Caki2 (cell line): ENCODE data around the gene DENND1A. TPM values are rescaled to one million over a fixed set of nuclear protein-coding genes. Genes with fewer than 3 reads are reported as not detected.

Experiments
- DNase-seq: peaks from one replicate; pipeline ENCODE4 v3.0.0-alpha.2; 2015; ENCODE audit warnings: low read depth
- in situ Hi-C: cut with HindIII; loops from 2 replicates; pipeline ENCODE4 v1.10.0; 2016; ENCODE audit warnings: low sequenced_read_pairs, low pct_unique_long_range_greater_than_20kb, mixed read lengths
- total RNA-seq: library from RNA; depleted of rRNA; stranded (reverse); fragments of >200 nt; shearing (Covaris generic); gene quantifications from 2 replicates; pipeline ENCODE4 v1.2.3, GENCODE V29; 2014; ENCODE audit warnings: low replicate concordance

Gene DENND1A
- total RNA-seq, 1 experiment from 2014 or later, result 14.0 TPM

DNA sequence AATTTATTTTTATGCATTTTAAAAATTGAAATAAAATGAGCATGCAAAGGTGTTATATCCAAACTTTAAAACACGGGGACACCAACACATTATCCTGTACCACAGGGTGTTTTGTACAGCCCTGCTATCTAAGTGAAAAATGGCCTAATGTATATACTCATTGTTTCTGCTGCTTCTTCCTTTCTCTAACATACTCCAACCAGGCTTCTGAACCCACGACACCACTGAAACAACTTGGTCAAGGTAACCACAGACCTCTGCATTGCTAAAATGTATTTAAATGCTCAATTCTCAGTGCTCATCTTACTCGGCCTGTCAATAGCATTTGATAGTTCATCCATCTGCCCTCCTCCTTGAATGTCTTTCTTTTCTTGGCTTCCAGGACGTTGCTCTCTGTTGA, 48.3 kb downstream of the DENND1A start:
- no peak for DNase-seq
- in situ Hi-C loops, result no loop called here

GRCh38 chr9:123880420-123880819, 49.5 kb downstream of the DENND1A start:
- in situ Hi-C loops, result no loop called here
- no peak for DNase-seq

GRCh38 chr9:123876750-123877149, 53.2 kb downstream of the DENND1A start:
- in situ Hi-C loops, result no loop called here

GRCh38 chr9:123872710-123873109, 57.2 kb downstream of the DENND1A start:
- DNase-seq, result no peak
- in situ Hi-C loops, result no loop called here

More at GRCh38 chr9:123876750-123877149, 53.2 kb downstream of the DENND1A start:
- no peak for DNase-seq

GRCh38 chr9:123871781-123872180, 58.1 kb downstream of the DENND1A start:
- no peak for DNase-seq
- in situ Hi-C loops, result no loop called here

GRCh38 chr9:123868002-123868401, 61.9 kb downstream of the DENND1A start:
- DNase-seq, result no peak
- in situ Hi-C loops, result no loop called here

DNA sequence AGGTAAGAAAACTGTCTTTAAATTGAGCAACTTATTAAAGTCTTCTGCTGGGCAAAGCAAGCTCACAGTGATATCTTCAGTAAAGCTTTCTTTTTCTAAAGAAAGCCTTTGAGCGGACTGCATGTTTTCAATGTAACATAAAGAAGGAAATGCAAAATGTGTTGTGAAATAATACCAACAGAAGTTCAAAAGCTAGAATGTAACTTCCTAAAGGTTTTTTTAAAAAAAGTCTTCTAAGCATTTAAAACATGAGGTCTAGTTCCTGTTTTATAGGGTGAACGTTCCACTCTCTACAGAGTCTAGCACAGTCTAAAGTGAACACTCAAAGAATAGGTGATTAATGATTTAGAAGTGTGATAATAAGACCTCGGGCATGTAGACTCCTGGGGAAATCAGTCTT, 62.9 kb downstream of the DENND1A start:
- no peak for DNase-seq

GRCh38 chr9:123866497-123866896, 63.4 kb downstream of the DENND1A start:
- DNase-seq, result no peak
- in situ Hi-C loops, result no loop called here

More for the DNA sequence above, 62.9 kb downstream of the DENND1A start:
- in situ Hi-C loops, result no loop called here

DNA sequence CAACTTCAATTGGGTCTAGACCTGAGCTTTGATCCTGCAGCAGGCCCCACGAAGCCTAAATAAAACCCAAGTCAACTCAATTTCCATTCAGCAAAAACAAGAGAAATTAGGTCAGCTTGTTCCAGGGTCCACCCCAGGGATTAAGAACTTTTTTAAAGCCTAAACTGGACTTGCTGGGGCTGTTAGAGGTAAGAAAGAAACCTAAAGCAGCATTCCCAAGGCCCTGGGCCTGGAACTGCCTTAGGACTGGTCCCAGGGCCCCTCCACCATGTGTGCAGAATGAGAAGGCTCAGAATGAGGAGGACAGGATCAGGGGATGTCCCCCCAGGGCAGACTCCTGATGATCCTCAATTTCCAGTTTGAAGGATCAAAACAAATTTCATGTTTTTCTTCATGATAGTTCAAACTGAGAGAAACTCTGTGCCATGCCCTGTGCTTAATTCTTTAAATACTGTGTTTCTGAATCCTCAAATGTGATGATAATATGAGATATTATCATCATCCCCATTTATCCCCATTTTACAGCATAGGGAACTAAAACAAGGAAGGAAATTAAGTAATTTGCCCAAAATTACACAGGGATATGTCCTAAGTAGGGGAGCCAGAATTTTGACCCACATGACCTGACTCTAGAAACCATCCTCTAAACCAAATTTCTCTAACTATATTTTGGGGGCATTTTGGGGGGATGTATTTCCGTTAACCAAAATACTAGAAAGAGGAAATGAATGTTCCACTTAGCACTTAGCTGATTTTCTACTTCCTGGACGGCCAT, 64.5 kb downstream of the DENND1A start:
- DNase-seq, result no peak
- in situ Hi-C loops, result no loop called here

- in situ Hi-C loops, result no loop called here
- no peak for DNase-seq
Observed at GRCh38 chr9:123864251-123864650, 65.7 kb downstream of the DENND1A start.

GRCh38 chr9:123863164-123863855, 66.6 kb downstream of the DENND1A start:
- in situ Hi-C loops, result no loop called here
- no peak for DNase-seq

DNA sequence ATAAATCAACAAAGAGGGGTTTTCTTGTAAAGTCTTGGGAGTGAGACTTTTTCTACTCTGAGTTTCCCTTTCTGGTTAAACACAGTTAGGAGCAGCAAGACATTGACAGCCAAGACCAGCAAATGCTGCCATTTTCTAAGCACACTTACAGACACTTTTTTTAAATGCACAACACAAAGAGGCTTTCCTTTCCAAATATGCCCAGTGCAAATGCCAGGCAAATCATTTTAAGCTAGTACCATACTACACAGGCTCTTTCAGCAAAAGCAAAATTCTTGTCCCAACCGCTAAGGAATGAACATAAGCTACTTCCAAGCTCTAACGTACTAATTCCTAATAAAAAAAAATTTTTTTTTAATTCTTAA, 68.2 kb downstream of the DENND1A start:
- DNase-seq, result no peak

GRCh38 chr9:123861086-123861755, 68.7 kb downstream of the DENND1A start:
- no peak for DNase-seq
- in situ Hi-C loops, result no loop called here

More for the DNA sequence above, 68.2 kb downstream of the DENND1A start:
- in situ Hi-C loops, result no loop called here

- in situ Hi-C loops, result no loop called here
- no peak for DNase-seq
Observed at GRCh38 chr9:123860603-123861002, 69.3 kb downstream of the DENND1A start.

DNA sequence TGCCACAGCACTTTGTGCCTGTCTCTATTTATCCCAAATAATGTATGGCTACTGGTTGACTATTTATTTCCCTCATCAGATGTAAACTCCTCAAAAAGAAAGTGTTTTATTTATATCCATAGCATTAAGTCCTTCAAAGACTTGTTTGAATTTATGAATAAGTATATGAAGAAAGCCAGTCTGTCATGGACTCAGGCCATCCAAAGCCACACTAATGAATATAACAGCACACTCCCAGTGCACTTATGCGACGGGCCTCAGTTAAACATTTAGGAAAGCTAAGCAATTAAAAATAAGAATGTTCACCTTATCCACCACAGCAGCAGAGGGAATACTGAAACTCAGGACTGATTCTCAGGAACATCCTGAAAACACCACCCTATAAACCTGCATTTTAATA, 77.5 kb downstream of the DENND1A start:
- no peak for DNase-seq
- in situ Hi-C loops, result no loop called here

- in situ Hi-C loops, result no loop called here
- no peak for DNase-seq
Observed at GRCh38 chr9:123851851-123852250, 78.1 kb downstream of the DENND1A start.

DNA sequence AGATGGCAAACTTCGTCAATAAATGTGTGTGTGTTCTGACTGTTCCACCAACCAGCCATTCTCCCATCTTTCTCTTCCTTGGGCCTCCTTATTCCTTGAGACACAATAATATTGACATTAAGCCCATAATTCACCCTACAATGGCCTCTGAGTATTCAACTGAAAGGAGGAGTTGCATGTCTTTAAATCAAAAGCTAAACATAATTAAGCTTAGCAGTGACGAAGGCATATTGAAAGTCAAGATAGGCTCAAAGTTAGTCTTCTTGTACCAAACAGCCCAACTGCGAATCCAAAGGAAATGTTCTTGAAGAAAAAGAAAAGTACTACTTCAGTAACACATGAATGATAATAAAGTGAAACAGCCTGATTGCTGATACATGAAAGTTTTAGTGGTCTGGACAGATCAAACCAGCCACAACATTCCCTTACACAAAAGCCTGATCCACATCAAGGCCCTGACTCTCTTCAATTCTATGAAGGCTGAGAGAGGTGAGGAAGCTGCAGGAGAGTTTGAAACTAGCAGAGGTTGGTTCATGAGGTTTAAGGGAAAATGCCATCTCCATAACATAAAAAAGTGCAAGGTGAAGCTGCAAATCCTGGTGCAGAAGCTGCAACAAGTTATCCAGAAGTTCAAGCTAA, 81.4 kb downstream of the DENND1A start:
- in situ Hi-C loops, result no loop called here

GRCh38 chr9:123846966-123847365, 83.0 kb downstream of the DENND1A start:
- in situ Hi-C loops, result no loop called here
- no peak for DNase-seq

More for the DNA sequence above, 81.4 kb downstream of the DENND1A start:
- no peak for DNase-seq

- no peak for DNase-seq
- in situ Hi-C loops, result no loop called here
Observed at GRCh38 chr9:123843703-123844102, 86.2 kb downstream of the DENND1A start.
